ENCODE measurements around the gene WASHC2C.

- TF ChIP-seq POLR2AphosphoS5 (IDR thresholded peaks at IDR 0.05; ENCODE audit: low read depth, low read length) (no peak), SIN3A (IDR thresholded peaks at IDR 0.05; ENCODE audit: borderline replicate concordance, insufficient read depth, low read length) (no peak), TAF1 (IDR thresholded peaks at IDR 0.05; ENCODE audit: borderline replicate concordance, insufficient read depth, low read length) (no peak)
These were observed 90.2 kb downstream of the WASHC2C start for GRCh38 chr10:45817130-45817859.
